ENCODE measurements around the gene AWAT1.
"Not testable (repeated sequence)": the region's sequence is repeated elsewhere in the genome, so short reads cannot be mapped to it uniquely, and the experiment has no call there.

Gene AWAT1

DNA sequence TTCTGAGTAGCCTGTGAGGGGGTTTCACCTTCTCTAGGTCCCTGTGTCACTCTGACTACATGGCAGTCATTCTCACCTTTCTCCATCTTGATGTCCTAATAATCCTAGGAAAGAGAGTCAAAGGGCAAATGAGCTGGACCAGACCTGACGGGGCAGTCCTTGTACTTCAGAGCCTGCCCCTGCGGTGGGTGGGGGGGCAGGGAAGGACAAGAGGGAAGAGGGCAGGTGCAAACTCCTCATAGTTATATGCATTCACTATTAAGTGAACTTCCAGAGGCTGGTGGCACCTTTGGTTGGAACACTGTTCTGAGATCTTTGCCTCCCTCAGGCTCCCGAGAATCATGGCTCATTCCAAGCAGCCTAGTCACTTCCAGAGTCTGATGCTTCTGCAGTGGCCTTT is at the start of gene AWAT1:
Gene AWAT1 (plus strand): TSS at position 301 of the 400 bp plus-strand sequence. CDS start 41 bp downstream, at position 342.
- DNase-seq: no peak

DNA sequence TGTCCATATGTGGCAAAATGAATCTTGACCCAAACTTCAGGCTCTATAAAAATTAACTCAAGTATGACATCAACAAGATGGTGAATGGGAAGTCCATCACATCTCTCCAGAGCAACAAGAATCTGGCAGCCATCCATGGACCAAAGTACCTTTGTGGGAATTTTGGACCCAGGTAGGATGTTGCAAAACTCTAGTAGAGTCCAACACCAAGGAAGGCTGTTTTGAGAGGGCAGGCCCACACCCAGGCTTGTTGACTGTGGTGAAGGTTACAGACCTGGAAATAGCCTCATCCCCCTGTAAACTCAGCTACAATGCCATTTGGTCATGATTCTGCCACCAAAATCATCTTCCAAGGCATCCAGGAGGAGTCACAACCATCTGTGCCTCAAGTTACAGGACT is 44.2 kb upstream of the AWAT1 start:
- no peak for DNase-seq

- DNase-seq: peak; percentile 2 to 56
Measured at GRCh38 chrX:70196961-70197720, 37.3 kb upstream of the AWAT1 start.

- DNase-seq: no peak
Measured at GRCh38 chrX:70201732-70202131, 32.7 kb upstream of the AWAT1 start.

GRCh38 chrX:70208479-70208878 is 26.0 kb upstream of the AWAT1 start:
- no peak for DNase-seq

GRCh38 chrX:70209570-70209969 is 24.9 kb upstream of the AWAT1 start:
- not testable (repeated sequence) for DNase-seq

DNA sequence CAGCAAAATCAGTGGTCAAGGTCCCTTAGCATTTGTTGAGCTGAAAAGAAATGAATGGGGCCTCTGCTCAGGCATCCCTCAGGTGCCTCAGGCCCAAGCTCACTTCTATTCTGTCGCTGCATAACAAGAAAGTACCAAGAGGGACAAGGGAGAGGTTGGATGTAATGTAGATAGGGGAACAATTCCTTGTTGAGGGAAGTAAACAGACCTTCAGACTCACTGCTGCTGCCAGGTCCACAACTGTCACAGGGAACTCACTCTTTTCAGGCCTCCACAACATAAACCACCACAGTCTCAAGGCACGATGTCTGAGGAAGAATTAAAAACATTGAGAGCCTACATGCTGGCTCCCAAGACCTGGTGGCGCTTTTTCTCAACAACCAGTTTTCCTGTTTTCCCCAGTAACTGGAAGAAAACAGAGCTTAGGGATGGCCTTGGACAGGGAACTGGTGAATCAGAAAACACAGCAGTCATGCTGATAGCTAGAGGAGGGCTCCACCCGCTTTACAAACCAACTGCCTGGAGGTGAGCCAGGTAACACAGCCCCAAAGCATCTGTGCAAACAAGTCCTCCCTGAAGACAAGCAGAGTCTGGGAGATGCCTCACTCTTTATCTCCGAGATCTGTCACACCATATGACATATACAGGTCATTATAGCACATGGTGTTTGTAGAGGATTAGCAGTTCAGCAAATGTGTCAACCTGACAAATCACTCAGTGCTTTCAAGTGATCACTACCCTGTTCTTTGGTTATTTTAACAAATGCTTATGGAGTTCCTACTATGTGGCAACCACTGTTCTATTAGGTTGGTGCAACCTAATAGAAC is 14.3 kb upstream of the AWAT1 start:
- no peak for DNase-seq

DNA sequence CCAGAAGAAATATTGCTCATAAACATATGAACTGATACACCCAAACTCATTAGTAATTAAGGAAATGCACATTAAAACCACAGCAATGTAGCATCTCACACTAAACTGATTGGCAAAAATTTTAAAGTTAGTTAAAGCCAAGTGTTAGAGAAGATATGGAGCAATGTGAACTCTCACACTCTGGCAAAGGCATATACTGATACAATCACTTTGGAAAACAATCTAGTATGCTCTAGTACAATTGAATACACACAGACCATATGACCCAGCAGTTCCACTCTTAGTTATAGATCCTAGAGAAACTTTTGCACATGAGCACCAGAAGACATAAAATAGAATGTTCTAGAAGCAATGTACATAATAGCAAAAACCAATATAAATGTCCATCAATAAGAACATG is 8.4 kb upstream of the AWAT1 start:
- DNase-seq: no peak

- DNase-seq: no peak
Measured at GRCh38 chrX:70226687-70227086, 7.8 kb upstream of the AWAT1 start.

- no peak for DNase-seq
Measured at GRCh38 chrX:70231666-70232065, 2.8 kb upstream of the AWAT1 start.

GRCh38 chrX:70240751-70241150 is 6.3 kb downstream of the AWAT1 start:
- DNase-seq: no peak

DNA sequence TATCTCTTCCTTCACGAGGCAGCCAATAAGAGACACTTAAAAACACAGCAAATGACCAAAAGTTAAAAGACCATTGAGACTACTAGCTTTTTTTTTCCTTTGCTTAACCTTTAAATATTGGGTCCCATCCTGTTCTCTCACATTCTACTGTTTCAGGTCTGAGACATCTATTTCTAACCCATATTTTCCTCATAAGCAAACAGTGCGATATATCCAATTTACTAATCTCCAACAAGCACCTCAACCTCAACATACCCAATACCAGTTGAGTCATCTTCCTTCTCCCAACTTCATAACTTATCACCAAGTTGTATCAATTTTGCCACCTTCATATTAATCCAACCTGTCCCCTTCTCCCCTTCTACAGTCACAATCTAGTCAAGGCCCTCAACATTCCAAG is 7.0 kb downstream of the AWAT1 start:
- no peak for DNase-seq

DNA sequence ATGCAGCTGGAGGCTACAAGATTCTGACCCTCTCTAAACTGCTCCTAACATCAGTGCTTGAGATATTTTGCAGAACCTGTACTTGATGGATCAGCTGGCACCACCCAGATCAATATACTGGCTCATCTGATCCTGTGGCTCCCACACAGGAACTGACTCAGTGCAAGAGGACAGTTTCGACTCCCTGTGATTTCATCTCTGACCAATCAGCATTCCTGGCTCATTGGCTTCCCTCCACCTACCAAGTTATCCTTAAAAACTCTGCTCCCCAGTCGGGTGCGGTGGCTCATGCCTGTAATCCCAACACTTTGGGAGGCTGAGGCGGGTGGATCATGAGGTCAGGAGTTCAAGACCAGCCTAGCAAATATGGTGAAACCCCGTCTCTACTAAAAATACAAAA is 9.1 kb downstream of the AWAT1 start:
- DNase-seq: not testable (repeated sequence)

DNA sequence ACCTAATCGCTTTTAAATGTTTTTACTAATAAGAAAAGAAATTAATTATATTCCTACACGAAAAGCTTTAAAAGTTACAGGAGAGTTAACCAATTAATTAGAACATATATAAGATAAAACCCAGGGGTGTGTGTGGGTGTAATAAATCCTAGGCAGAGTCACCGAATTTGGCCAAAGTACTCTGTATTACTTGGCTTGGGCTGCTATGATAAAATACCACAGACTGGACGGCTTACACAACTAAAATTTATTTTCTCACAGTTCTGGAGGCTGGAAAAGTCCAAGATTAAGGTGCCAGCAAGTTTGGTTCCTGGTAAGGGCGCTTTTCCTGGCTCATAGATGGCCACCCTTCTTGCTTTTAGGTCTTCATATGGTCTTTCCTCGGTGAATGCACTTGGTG is 10.4 kb downstream of the AWAT1 start:
- DNase-seq: no peak

GRCh38 chrX:70247252-70247651 is 12.8 kb downstream of the AWAT1 start:
- no peak for DNase-seq

GRCh38 chrX:70252491-70252890 is 18.0 kb downstream of the AWAT1 start:
- no peak for DNase-seq

DNA sequence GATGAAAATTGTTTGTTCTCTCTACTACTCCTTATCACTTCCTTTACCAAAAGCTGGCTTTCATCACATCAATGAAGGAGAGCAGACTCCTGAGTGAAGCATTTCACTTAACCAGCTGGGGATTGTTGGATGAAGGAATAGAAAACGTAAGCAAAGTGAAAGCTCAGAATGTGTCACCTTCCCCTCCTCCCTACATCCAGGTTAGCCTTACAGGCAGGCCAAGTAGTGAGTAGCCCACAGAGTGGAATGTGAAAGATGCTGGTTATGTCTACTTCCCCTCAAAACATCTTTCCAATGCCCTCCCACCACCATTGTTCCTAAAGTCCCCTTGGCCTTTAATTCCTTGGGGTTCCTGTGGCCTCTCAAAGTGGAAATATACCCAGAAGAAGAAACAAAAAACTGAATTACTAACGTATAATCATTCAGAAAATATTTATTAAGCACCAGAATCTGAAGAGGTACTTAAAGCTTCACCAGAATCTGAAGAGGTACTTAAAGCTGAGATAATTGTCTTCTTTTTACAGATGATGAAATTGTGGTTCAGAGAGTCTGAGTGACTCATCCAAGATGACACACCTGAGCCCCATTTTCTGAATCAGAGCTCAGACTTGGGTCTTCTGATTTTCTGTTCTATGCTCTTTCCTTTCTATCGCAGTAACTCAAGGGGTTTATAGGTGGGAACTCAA is 19.1 kb downstream of the AWAT1 start:
- no peak for DNase-seq

- DNase-seq: no peak
Measured at GRCh38 chrX:70254063-70254400, 19.6 kb downstream of the AWAT1 start.

- DNase-seq: no peak
Measured at GRCh38 chrX:70254909-70255308, 20.5 kb downstream of the AWAT1 start.

- DNase-seq: no peak
Measured at GRCh38 chrX:70255452-70255851, 21.0 kb downstream of the AWAT1 start.

DNA sequence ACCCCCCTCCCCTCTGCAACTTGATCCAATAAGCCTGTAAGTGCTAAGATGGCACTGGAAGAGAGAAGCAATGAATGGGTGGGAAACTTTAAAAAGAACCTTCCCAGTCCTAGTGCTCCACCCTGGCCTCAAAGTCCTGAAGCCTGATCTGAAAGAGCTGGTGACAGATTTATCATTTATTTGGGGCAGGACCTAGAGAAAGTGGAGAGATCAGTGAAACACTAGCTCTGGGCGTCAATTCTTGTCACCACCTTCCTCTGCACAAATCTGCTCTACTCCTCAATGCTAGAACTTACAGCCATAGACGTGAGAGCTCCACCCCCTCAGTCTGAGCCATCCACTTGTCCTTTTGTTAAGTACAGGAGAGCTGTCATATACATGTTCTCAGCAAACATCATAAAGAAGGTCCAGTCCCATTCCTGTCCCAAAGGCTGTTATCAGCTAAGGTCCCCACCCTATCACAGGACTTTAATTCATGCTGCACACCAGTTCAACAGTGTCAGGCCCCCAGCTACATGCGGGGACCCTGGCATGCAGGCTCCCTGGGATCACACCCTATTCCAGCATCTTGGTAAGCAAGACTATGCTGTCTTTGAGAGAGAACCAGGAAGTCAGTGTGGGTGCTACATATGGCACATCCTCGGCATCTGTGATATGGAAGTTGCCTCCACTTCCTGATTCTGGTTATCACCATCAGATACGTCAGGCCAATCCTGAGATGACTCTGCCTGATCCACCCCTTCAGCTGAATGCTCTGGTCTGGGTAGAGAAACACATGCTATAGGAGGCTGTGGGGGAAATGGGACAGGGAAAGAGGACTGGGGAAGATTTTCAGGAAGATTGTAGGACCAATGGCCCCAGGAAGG is 23.2 kb downstream of the AWAT1 start:
- no peak for DNase-seq

GRCh38 chrX:70260104-70260503 is 25.6 kb downstream of the AWAT1 start, which contains the start of gene P2RY4:
Gene P2RY4 (minus strand): TSS chrX:70260204. CDS start chrX:70259624, 580 bp downstream.
- DNase-seq: no peak
